C4-2B (cell line): ENCODE data around the gene GALNT13.

Experiments
- H3K27ac ChIP-seq: fragments of 450-650 bp; 2 replicates; pipeline ENCODE4 v1.5.1; 2017
- CTCF ChIP-seq: fragments of 450-650 bp; conservative IDR thresholded peaks from 2 replicates; pipeline ENCODE4 v1.5.1; 2017; ENCODE audit warnings: mild to moderate bottlenecking
- ZFX ChIP-seq: fragments of 450-650 bp; IDR thresholded peaks from 2 replicates; pipeline ENCODE4 v1.6.1; 2017

GALNT13 gene

GRCh38 chr2:154324601-154325000 lies 452.9 kb downstream of the GALNT13 start:
- TF ChIP-seq CTCF (no peak), ZFX (no peak)
- H3K27ac ChIP-seq: no peak overlapping the region

DNA sequence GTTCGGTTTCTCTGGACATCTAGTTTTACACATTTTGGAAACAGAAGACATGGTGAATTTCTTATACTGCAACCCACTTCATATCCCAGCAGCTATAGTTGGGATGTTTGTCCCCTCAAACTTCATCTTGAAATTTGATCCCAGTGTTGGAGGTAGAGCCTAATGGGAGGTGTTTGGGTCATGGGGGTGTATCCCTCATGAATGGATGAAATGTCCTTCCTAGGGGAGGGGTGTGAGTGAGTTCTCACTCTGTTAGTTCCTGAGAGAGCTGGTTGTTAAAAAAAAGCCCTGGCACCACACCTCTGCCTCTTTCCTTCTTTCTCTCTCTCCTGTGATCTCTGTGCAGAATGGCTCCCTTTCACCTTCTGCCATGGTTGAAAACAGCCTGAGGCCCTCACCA lies 457.8 kb downstream of the GALNT13 start:
- H3K27ac ChIP-seq: no peak overlapping the region
- TF ChIP-seq ZFX (no peak), CTCF (no peak)

GRCh38 chr2:154331784-154332183 lies 460.1 kb downstream of the GALNT13 start:
- no peak overlapping the region for H3K27ac ChIP-seq
- TF ChIP-seq CTCF (no peak), ZFX (no peak)

GRCh38 chr2:154336201-154336600 lies 464.5 kb downstream of the GALNT13 start:
- no peak for TF ChIP-seq ZFX
- TF ChIP-seq CTCF: no peak
- no peak overlapping the region for H3K27ac ChIP-seq

DNA sequence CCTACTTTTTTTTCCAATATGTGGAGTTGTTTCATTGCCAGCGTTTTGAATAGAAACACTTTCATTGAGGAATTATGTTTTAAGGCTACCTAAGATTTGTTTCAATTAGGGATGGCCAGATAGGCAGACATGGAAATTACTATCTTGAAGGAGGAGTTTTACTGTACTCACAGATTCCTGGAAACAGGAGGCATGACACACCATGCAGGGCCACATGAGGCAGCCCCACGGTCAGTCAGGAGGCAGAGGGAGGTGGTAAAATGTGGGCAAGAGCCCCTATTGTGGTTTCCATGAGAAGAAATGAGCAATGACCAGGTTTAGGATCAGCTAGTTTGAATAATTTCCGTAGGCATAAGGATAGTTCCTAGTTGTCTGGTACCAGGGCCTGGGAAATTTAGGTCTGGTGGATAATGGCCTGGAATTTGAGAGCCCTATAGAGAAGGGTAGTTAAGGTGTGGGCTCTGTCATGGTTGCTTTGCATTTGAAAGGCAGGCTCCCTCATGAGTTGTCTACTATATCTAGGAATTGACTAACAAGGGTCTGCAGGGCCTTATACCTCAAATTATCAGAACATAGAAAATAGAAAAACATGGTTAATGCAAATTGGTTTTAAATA lies 466.7 kb downstream of the GALNT13 start:
- no peak overlapping the region for H3K27ac ChIP-seq
- TF ChIP-seq CTCF (no peak), ZFX (no peak)

- H3K27ac ChIP-seq: no peak overlapping the region
- no peak for TF ChIP-seq CTCF
- no peak for TF ChIP-seq ZFX
Measured at GRCh38 chr2:154343282-154343681, 471.6 kb downstream of the GALNT13 start.

- H3K27ac ChIP-seq: no peak overlapping the region
- TF ChIP-seq ZFX (no peak), CTCF (no peak)
Measured at GRCh38 chr2:154350911-154351310, 479.2 kb downstream of the GALNT13 start.
